HepG2 (cell line): ENCODE data around the gene EIF3M. TPM values are rescaled to one million over a fixed set of nuclear protein-coding genes. Genes with fewer than 3 reads are reported as not detected.

Experiments
- ARNT ChIP-seq: fragments of 450-650 bp; IDR thresholded peaks from 2 replicates; pipeline ENCODE4 v1.6.1; 2017
- CEBPG ChIP-seq: IDR thresholded peaks from 2 replicates; pipeline ENCODE4 v1.6.1; 2016
- CERS6 ChIP-seq: sonication (generic); formaldehyde crosslinking; IDR thresholded peaks from 2 replicates; pipeline ENCODE4 v1.5.0; 2020; ENCODE audit warnings: missing genetic modification reagents
- FIP1L1 ChIP-seq: fragments of 200-400 bp; formaldehyde crosslinking; IDR thresholded peaks from 2 replicates; pipeline ENCODE4 v1.6.1; 2018; ENCODE audit warnings: low read depth, mild to moderate bottlenecking, low read length, moderate library complexity, borderline replicate concordance; ENCODE audit not compliant: insufficient read depth
- FOXO1 ChIP-seq: sonication (generic); formaldehyde crosslinking; IDR thresholded peaks from 2 replicates; pipeline ENCODE4 v1.4.0; 2020; ENCODE audit warnings: missing genetic modification reagents
- JUNB ChIP-seq: sonication (generic); formaldehyde crosslinking; IDR thresholded peaks from 2 replicates; pipeline ENCODE4 v1.8.0; 2022; ENCODE audit warnings: missing genetic modification reagents, mild to moderate bottlenecking, borderline replicate concordance
- KAT8 ChIP-seq: IDR thresholded peaks from 2 replicates; pipeline ENCODE4 v1.6.1; 2016; ENCODE audit warnings: missing genetic modification reagents, missing compliant biosample characterization
- KLF11 ChIP-seq: IDR thresholded peaks from 2 replicates; pipeline ENCODE4 v1.6.1; 2016; ENCODE audit warnings: missing compliant biosample characterization
- MAF1 ChIP-seq: sonication (generic); formaldehyde crosslinking; IDR thresholded peaks from 2 replicates; pipeline ENCODE4 v1.5.0; 2020; ENCODE audit warnings: missing genetic modification reagents, borderline replicate concordance
- MAFG ChIP-seq: sonication (generic); formaldehyde crosslinking; IDR thresholded peaks from 2 replicates; pipeline ENCODE4 v1.5.1; 2020; ENCODE audit warnings: mild to moderate bottlenecking, missing genetic modification reagents
- MYPOP ChIP-seq: sonication (generic); formaldehyde crosslinking; IDR thresholded peaks from 2 replicates; pipeline ENCODE4 v1.8.1; 2023; ENCODE audit warnings: mild to moderate bottlenecking, moderate library complexity, missing genetic modification reagents
- RNF2 ChIP-seq: fragments of 450-650 bp; conservative IDR thresholded peaks from 2 replicates; pipeline ENCODE4 v1.6.1; 2016; ENCODE audit warnings: low read depth
- TRAFD1 ChIP-seq: sonication (generic); formaldehyde crosslinking; IDR thresholded peaks from 2 replicates; pipeline ENCODE4 v1.5.1; 2020; ENCODE audit warnings: missing genetic modification reagents, mild to moderate bottlenecking, borderline replicate concordance
- ZBTB49 ChIP-seq: sonication (generic); formaldehyde crosslinking; IDR thresholded peaks from 2 replicates; pipeline ENCODE4 v1.4.0; 2020; ENCODE audit warnings: missing genetic modification reagents, borderline replicate concordance
- ZFP82 ChIP-seq: sonication (generic); formaldehyde crosslinking; IDR thresholded peaks from 2 replicates; pipeline ENCODE4 v1.5.1; 2020; ENCODE audit warnings: mild to moderate bottlenecking, missing genetic modification reagents, borderline replicate concordance
- ZNF441 ChIP-seq: sonication (generic); formaldehyde crosslinking; IDR thresholded peaks from 2 replicates; pipeline ENCODE4 v1.7.0; 2021; ENCODE audit warnings: missing genetic modification reagents, borderline replicate concordance
- ZNF598 ChIP-seq: sonication (generic); formaldehyde crosslinking; IDR thresholded peaks from 2 replicates; pipeline ENCODE4 v1.5.1; 2020; ENCODE audit warnings: mild to moderate bottlenecking, missing genetic modification reagents, borderline replicate concordance
- ZNF775 ChIP-seq: sonication (generic); formaldehyde crosslinking; IDR thresholded peaks from 2 replicates; pipeline ENCODE4 v1.4.0; 2020; ENCODE audit warnings: missing genetic modification reagents, mild to moderate bottlenecking, moderate library complexity, borderline replicate concordance
- ZNF816 ChIP-seq: sonication (generic); formaldehyde crosslinking; IDR thresholded peaks from 2 replicates; pipeline ENCODE4 v1.8.0; 2022; ENCODE audit warnings: missing genetic modification reagents, mild to moderate bottlenecking, borderline replicate concordance
- polyA plus RNA-seq, 8 experiments: library from polyadenylated mRNA; depleted of rRNA in 3 of 8; stranded (reverse) in 7 of 8; unstranded in 1 of 8; fragments of >200 nt; fragmentation: Illumina TruSeq in 4 of 8; extraction: Trizol in 4 of 8; gene quantifications; 2 replicates each; pipeline versions ENCODE4 v1.2.1 to v1.2.3, GENCODE V29; 2011 to 2016; ENCODE audit warnings: low read depth in 4 of 8, missing spikeins in 1 of 8, mixed read lengths in 1 of 8; ENCODE audit not compliant: insufficient read depth in 1 of 8
- total RNA-seq, 5 experiments: library from RNA; depleted of rRNA; stranded (reverse); fragments of >200 nt; fragmentation: Illumina TruSeq; extraction: Trizol; gene quantifications; 2 replicates each; pipeline ENCODE4 v1.2.3, GENCODE V29; 2016; ENCODE audit warnings: low read depth in 1 of 5
- TF ChIP-seq, protein P1 (sequence below): sonication (generic); formaldehyde crosslinking; conservative IDR thresholded peaks from 2 replicates; pipeline ENCODE4 v1.4.0; 2020; ENCODE audit warnings: missing genetic modification reagents

Gene EIF3M
- total and polyA plus RNA-seq, 2 of the 13 experiments (the other 11 are each of a cell fraction or from before 2014, with no cell fraction given), result 279 to 389 TPM

- TF ChIP-seq ZBTB49 (CRISPR knock-in tag), result no peak
- TF ChIP-seq ZNF598 (CRISPR knock-in tag), result no peak
- TF ChIP-seq MYPOP, result 0 out of 2 replicates have a peak, but pooled peaks have one; percentile 23
- TF ChIP-seq FIP1L1, result no peak
- TF ChIP-seq, protein P1, sequence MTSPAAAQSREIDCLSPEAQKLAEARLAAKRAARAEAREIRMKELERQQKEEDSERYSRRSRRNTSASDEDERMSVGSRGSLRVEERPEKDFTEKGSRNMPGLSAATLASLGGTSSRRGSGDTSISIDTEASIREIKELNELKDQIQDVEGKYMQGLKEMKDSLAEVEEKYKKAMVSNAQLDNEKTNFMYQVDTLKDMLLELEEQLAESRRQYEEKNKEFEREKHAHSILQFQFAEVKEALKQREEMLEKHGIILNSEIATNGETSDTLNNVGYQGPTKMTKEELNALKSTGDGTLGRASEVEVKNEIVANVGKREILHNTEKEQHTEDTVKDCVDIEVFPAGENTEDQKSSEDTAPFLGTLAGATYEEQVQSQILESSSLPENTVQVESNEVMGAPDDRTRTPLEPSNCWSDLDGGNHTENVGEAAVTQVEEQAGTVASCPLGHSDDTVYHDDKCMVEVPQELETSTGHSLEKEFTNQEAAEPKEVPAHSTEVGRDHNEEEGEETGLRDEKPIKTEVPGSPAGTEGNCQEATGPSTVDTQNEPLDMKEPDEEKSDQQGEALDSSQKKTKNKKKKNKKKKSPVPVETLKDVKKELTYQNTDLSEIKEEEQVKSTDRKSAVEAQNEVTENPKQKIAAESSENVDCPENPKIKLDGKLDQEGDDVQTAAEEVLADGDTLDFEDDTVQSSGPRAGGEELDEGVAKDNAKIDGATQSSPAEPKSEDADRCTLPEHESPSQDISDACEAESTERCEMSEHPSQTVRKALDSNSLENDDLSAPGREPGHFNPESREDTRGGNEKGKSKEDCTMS, result no peak
- 0 out of 2 replicates have a peak, but pooled peaks have one; percentile 81 for TF ChIP-seq ZFP82 (CRISPR knock-in tag)
- no peak for TF ChIP-seq ARNT
- TF ChIP-seq RNF2, result peak; percentile 86; the same call in 1 of the 2 replicates
- TF ChIP-seq MAFG (CRISPR knock-in tag), result no peak
- peak; percentile 98 for TF ChIP-seq KAT8 (CRISPR knock-in tag)
- TF ChIP-seq ZNF775 (CRISPR knock-in tag), result no peak
- no peak for TF ChIP-seq JUNB
- peak; percentile 49; the same call in 1 of the 2 replicates for TF ChIP-seq KLF11 (CRISPR knock-in tag)
- TF ChIP-seq CEBPG (CRISPR knock-in tag), result no peak
- TF ChIP-seq TRAFD1 (CRISPR knock-in tag), result no peak
- peak; percentile 77; the same call in 1 of the 2 replicates for TF ChIP-seq CERS6 (CRISPR knock-in tag)
- no peak for TF ChIP-seq ZNF816 (CRISPR knock-in tag)
- TF ChIP-seq ZNF441 (CRISPR knock-in tag), result peak; percentile 52; the same call in 1 of the 2 replicates
- 0 out of 2 replicates have a peak, but pooled peaks have one; percentile 16 for TF ChIP-seq FOXO1
- TF ChIP-seq MAF1 (CRISPR knock-in tag), result peak; percentile 88
Observed at GRCh38 chr11:32583459-32584271, at the start of gene EIF3M (continued).
